Neuronal stem cell (in vitro differentiated cells): ENCODE results near the gene POLR1E. TPM values are rescaled to one million over a fixed set of nuclear protein-coding genes. Genes with fewer than 3 reads are reported as not detected.

Experiments
- DNase-seq: peaks from one replicate; pipeline ENCODE4 v3.0.0-alpha.2; 2013; ENCODE audit warnings: low spot score
- H2AFZ ChIP-seq: one replicate; pipeline ENCODE4 v1.6.1; 2013; ENCODE audit warnings: mild to moderate bottlenecking, low read length, inconsistent platforms
- H2AK5ac ChIP-seq: 2 replicates; pipeline ENCODE4 v1.6.1; 2013; ENCODE audit warnings: low read depth, mild to moderate bottlenecking, inconsistent platforms, low read length, moderate library complexity, mixed read lengths
- H2BK120ac ChIP-seq: 2 replicates; pipeline ENCODE4 v1.6.1; 2013; ENCODE audit warnings: low read depth, mild to moderate bottlenecking, inconsistent platforms, low read length, moderate library complexity, mixed read lengths
- H2BK12ac ChIP-seq: one replicate; pipeline ENCODE4 v1.6.1; 2013; ENCODE audit warnings: low read length, inconsistent platforms
- H2BK15ac ChIP-seq: 2 replicates; pipeline ENCODE4 v1.6.1; 2013; ENCODE audit warnings: mild to moderate bottlenecking, low read length, inconsistent platforms, mixed read lengths
- H2BK5ac ChIP-seq: one replicate; pipeline ENCODE4 v1.6.1; 2013; ENCODE audit warnings: inconsistent platforms, mild to moderate bottlenecking, low read length, moderate library complexity
- H3K14ac ChIP-seq: one replicate; pipeline ENCODE4 v1.6.1; 2013; ENCODE audit warnings: low read length, inconsistent platforms
- H3K18ac ChIP-seq: 2 replicates; pipeline ENCODE4 v1.6.1; 2013; ENCODE audit warnings: low read length, inconsistent platforms
- H3K23ac ChIP-seq: 2 replicates; pipeline ENCODE4 v1.6.1; 2013; ENCODE audit warnings: low read depth, mild to moderate bottlenecking, mixed read lengths, low read length, inconsistent platforms; ENCODE audit not compliant: poor library complexity
- H3K27ac ChIP-seq: replicated peaks from 3 replicates; pipeline ENCODE4 v1.5.1; 2013; ENCODE audit warnings: low read length, inconsistent platforms
- H3K27me3 ChIP-seq, 3 experiments: 2 replicates each; pipeline ENCODE4 v1.6.1; 2013; ENCODE audit warnings: low read length in 3 of 3, mild to moderate bottlenecking in 2 of 3, inconsistent platforms in 1 of 3, low read depth in 1 of 3, mixed read lengths in 1 of 3, moderate library complexity in 1 of 3; ENCODE audit not compliant: control insufficient read depth in 3 of 3, insufficient read depth in 3 of 3
- H3K36me3 ChIP-seq, 2 donors: replicated peaks in 1 of 2; 2 replicates each; pipeline ENCODE4 v1.6.1; 2013; ENCODE audit warnings: low read length in 2 of 2; ENCODE audit not compliant: control insufficient read depth in 2 of 2, insufficient read depth in 2 of 2
- H3K4ac ChIP-seq: 2 replicates; pipeline ENCODE4 v1.6.1; 2013; ENCODE audit warnings: inconsistent platforms, mild to moderate bottlenecking, low read length, moderate library complexity
- H3K4me1 ChIP-seq, 2 donors: 1 replicate in 1 of 2; 2 replicates in 1 of 2; pipeline ENCODE4 v1.6.1; 2013; ENCODE audit warnings: low read length in 2 of 2, low read depth in 1 of 2; ENCODE audit not compliant: control insufficient read depth in 2 of 2, insufficient read depth in 1 of 2
- H3K4me2 ChIP-seq: one replicate; pipeline ENCODE4 v1.6.1; 2013; ENCODE audit warnings: mild to moderate bottlenecking, low read length, inconsistent platforms; ENCODE audit not compliant: insufficient read depth, poor library complexity, severe bottlenecking
- H3K4me3 ChIP-seq, 2 donors: 2 replicates each; pipeline ENCODE4 v1.5.1; 2013; ENCODE audit warnings: low read length in 2 of 2, mild to moderate bottlenecking in 2 of 2, inconsistent platforms in 1 of 2, moderate library complexity in 1 of 2
- H3K79me1 ChIP-seq: one replicate; pipeline ENCODE4 v1.6.1; 2013; ENCODE audit warnings: low read depth, mild to moderate bottlenecking, inconsistent platforms, low read length, moderate library complexity
- H3K9ac ChIP-seq: one replicate; pipeline ENCODE4 v1.6.1; 2013; ENCODE audit warnings: mild to moderate bottlenecking, low read depth, low read length, inconsistent platforms; ENCODE audit not compliant: poor library complexity
- H3K9me3 ChIP-seq, 2 donors: replicated peaks in 1 of 2; 2 replicates each; pipeline versions ENCODE3 to v1.6.1; 2013; ENCODE audit warnings: low read length in 2 of 2, mild to moderate bottlenecking in 2 of 2, inconsistent platforms in 1 of 2, low read depth in 1 of 2, mixed read lengths in 1 of 2, moderate library complexity in 1 of 2; ENCODE audit not compliant: control insufficient read depth in 2 of 2, insufficient read depth in 1 of 2
- H4K8ac ChIP-seq: one replicate; pipeline ENCODE4 v1.6.1; 2013; ENCODE audit warnings: low read depth, mild to moderate bottlenecking, inconsistent platforms, low read length, moderate library complexity
- H4K91ac ChIP-seq: one replicate; pipeline ENCODE4 v1.6.1; 2013; ENCODE audit warnings: low read length, low read depth, mild to moderate bottlenecking, inconsistent platforms; ENCODE audit not compliant: poor library complexity
- WGBS, 2 donors: extraction: QIAGEN DNeasy Blood & Tissue Kit; methylation state at CpG; one replicate each; pipeline ENCODE4 v1.1.7; 2013; ENCODE audit warnings: missing lambda C conversion rate in 2 of 2, mixed read lengths in 1 of 2; ENCODE audit not compliant: insufficient read length in 2 of 2, insufficient replicate concordance in 1 of 2; ENCODE audit errors: extremely low coverage in 2 of 2; 5-methylcytosine and 5-hydroxymethylcytosine counted together
- polyA plus RNA-seq, 2 experiments: library from polyadenylated mRNA; stranded (reverse); fragments of 200-250 nt; gene quantifications; one replicate each; pipeline ENCODE4 v1.2.3, GENCODE V29; 2013

The POLR1E gene
- 23.1 TPM for polyA plus RNA-seq (2013, experiment 1 of 2)
- polyA plus RNA-seq (2013, experiment 2 of 2) = 21.5 TPM

DNA sequence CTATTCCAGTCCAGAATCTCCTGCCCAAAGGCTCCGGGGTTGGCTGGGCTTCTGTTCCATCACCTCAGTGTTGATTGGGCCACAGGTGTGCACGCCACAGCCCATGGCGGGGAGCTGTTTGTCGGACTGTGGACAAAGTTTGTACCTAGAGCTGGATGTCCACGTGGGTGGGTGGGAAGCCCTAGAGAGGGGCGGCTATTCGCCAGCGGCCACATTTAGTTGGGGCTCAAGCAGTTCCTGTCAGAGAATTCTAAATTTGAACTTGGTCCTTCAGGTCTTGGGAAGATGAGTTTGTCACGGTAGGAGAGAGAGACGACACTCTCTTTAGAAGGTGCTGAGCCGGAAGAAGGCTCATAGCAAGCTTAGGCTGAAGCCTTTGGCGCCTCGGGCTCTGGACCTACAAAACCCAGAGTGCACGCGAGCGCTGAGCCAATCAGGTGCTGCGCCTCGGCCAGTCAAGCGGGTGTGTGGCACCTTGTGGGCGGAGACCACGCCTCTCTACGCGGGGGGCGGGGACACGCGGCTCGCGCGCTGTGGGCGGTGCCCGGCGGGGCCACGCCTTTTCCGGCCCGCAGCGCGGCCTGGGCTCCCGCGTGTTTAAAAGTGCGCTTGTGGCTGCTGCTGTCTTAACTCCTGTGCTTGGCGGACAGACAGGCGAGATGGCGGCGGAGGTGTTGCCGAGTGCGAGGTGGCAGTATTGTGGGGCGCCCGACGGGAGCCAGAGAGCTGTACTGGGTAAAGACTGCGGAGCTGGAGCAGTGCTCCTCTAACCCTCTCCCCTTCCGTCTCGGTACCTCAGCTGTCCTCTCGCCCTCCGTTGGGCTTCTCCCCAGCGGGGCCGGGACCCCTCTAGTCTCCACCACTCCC, at the start of gene POLR1E:
Gene POLR1E, plus strand, starts transcription at position 560 of the 867 bp plus-strand sequence. Its CDS starts 100 bp downstream, at position 660.
- Histone ChIP-seq H3K79me1 (peaks cover 2% of the 10 kb centered on the region), H3K4me3 (peak within 1 kb of the TSS; percentile 88 to 91), H3K23ac (peak within 1 kb of the TSS; percentile 92), H3K4me2 (peak within 1 kb of the TSS; percentile 87), H3K9ac (peak within 1 kb of the TSS; percentile 89), H3K14ac (no peak within 1 kb of the TSS), H3K4me1 (peaks cover 13 to 15% of the 10 kb centered on the region in 2 donors), H2BK15ac (peak within 1 kb of the TSS; percentile 53), H2BK5ac (no peak within 1 kb of the TSS), H2BK120ac (no peak within 1 kb of the TSS), H2BK12ac (no peak within 1 kb of the TSS), H3K36me3 (peaks cover 9 to 33% of the 10 kb centered on the region in 2 donors), H4K8ac (no peak within 1 kb of the TSS), H2AFZ (peak within 1 kb of the TSS; percentile 98), H3K4ac (no peak within 1 kb of the TSS), H3K18ac (peak within 1 kb of the TSS; percentile 89), H3K27ac (peak within 1 kb of the TSS; percentile 17), H2AK5ac (peak within 1 kb of the TSS; percentile 8), H3K27me3 (no peaks in the 10 kb centered on the region), H4K91ac (no peak within 1 kb of the TSS), H3K9me3 (no peaks in the 10 kb centered on the region)
- DNase-seq = peak; percentile 87
- WGBS, 2 donors = no CpG with 5 or more reads among the region's 56 CpGs

- peaks cover 16 to 30% of the 10 kb centered on the region in 2 donors for H3K4me1 ChIP-seq
- no peaks in the 10 kb centered on the region for H3K9me3 ChIP-seq
- no peak overlapping the region for H2BK5ac ChIP-seq
- DNase-seq = no peak
- H4K91ac ChIP-seq = no peak overlapping the region
- no peaks in the 10 kb centered on the region for H3K27me3 ChIP-seq
- no peak overlapping the region for H4K8ac ChIP-seq
- no peak overlapping the region for H2BK12ac ChIP-seq
- H3K18ac ChIP-seq = no peak overlapping the region
- H3K14ac ChIP-seq = no peak overlapping the region
- peaks cover 3% of the 10 kb centered on the region for H3K79me1 ChIP-seq
- H3K27ac ChIP-seq = no peak overlapping the region
- H3K4me3 ChIP-seq = no peak overlapping the region
- H3K23ac ChIP-seq = no peak overlapping the region
- H2AFZ ChIP-seq = no peak overlapping the region
- H2BK120ac ChIP-seq = no peak overlapping the region
- no peak overlapping the region for H3K4me2 ChIP-seq
- no peak overlapping the region for H2AK5ac ChIP-seq
- no peak overlapping the region for H3K4ac ChIP-seq
- H3K9ac ChIP-seq = no peak overlapping the region
- H2BK15ac ChIP-seq = no peak overlapping the region
- H3K36me3 ChIP-seq = peaks cover 49 to 85% of the 10 kb centered on the region in 2 donors
- no CpG with 5 or more reads among the region's 5 CpGs for WGBS, 2 donors
These were observed 49.2 kb upstream of the POLR1E start for GRCh38 chr9:37436540-37436939.

DNA sequence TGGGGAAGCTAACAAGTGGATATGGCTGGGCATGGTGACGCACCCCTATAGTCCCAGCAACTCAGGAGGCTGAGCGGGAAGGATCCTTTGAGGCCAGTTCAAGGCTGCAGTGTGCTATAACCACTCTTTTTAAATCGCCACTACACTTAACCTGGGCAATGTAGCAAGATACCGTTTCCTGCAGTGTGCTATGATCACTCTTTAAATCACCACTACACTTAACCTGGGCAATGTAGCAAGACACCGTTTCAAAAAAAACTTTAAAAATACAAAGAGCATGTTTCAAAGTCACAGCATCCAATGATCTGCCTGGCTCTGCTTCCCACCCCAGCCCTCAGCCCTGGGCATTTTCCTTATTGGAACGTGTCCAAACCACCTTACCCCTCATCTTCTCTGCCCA, 48.7 kb upstream of the POLR1E start:
- no peak overlapping the region for H3K9ac ChIP-seq
- peaks cover 50 to 85% of the 10 kb centered on the region in 2 donors for H3K36me3 ChIP-seq
- no peak overlapping the region for H3K4me2 ChIP-seq
- H3K27me3 ChIP-seq = no peaks in the 10 kb centered on the region
- H4K91ac ChIP-seq = no peak overlapping the region
- H3K9me3 ChIP-seq = no peaks in the 10 kb centered on the region
- no peak overlapping the region for H3K4ac ChIP-seq
- DNase-seq = no peak
- no peak overlapping the region for H3K4me3 ChIP-seq
- H2AK5ac ChIP-seq = no peak overlapping the region
- no peak overlapping the region for H2AFZ ChIP-seq
- H4K8ac ChIP-seq = no peak overlapping the region
- WGBS, 2 donors = no CpG with 5 or more reads among the region's 6 CpGs
- no peak overlapping the region for H2BK120ac ChIP-seq
- H2BK5ac ChIP-seq = no peak overlapping the region
- no peak overlapping the region for H3K23ac ChIP-seq
- peaks cover 4% of the 10 kb centered on the region for H3K79me1 ChIP-seq
- H2BK12ac ChIP-seq = no peak overlapping the region
- H3K14ac ChIP-seq = no peak overlapping the region
- no peak overlapping the region for H3K18ac ChIP-seq
- peaks cover 16 to 30% of the 10 kb centered on the region in 2 donors for H3K4me1 ChIP-seq
- H3K27ac ChIP-seq = no peak overlapping the region
- no peak overlapping the region for H2BK15ac ChIP-seq

GRCh38 chr9:37437621-37438020, 48.1 kb upstream of the POLR1E start:
- H3K27me3 ChIP-seq = no peaks in the 10 kb centered on the region
- peaks cover 52 to 85% of the 10 kb centered on the region in 2 donors for H3K36me3 ChIP-seq
- H2BK5ac ChIP-seq = no peak overlapping the region
- H3K27ac ChIP-seq = no peak overlapping the region
- no peak overlapping the region for H2AK5ac ChIP-seq
- H3K23ac ChIP-seq = no peak overlapping the region
- no peaks in the 10 kb centered on the region for H3K9me3 ChIP-seq
- no CpG with 5 or more reads among the region's 4 CpGs for WGBS, 2 donors
- H2AFZ ChIP-seq = no peak overlapping the region
- H3K18ac ChIP-seq = no peak overlapping the region
- no peak overlapping the region for H3K14ac ChIP-seq
- H3K4me1 ChIP-seq = peaks cover 16 to 25% of the 10 kb centered on the region in 2 donors
- H2BK12ac ChIP-seq = no peak overlapping the region
- no peak overlapping the region for H2BK120ac ChIP-seq
- no peak overlapping the region for H2BK15ac ChIP-seq
- no peak overlapping the region for H3K4ac ChIP-seq
- H4K8ac ChIP-seq = no peak overlapping the region
- H4K91ac ChIP-seq = no peak overlapping the region
- H3K4me3 ChIP-seq = no peak overlapping the region
- no peak overlapping the region for H3K4me2 ChIP-seq
- no peak overlapping the region for H3K9ac ChIP-seq
- H3K79me1 ChIP-seq = peaks cover 7% of the 10 kb centered on the region
- no peak for DNase-seq
